K562 (cell line): Measurements from ENCODE around the gene HEXD. TPM values are rescaled to one million over a fixed set of nuclear protein-coding genes. Genes with fewer than 3 reads are reported as not detected.

ENCODE experiments used
- FOSL1 ChIP-seq: fragments of 200-800 bp; sonication (Bioruptor generic); conservative IDR thresholded peaks from 2 replicates; pipeline ENCODE4 v1.6.1; 2016; ENCODE audit warnings: missing genetic modification characterization, missing compliant biosample characterization
- GABPB1 ChIP-seq: sonication (generic); formaldehyde crosslinking; IDR thresholded peaks from 2 replicates; pipeline ENCODE4 v1.8.0; 2022; ENCODE audit warnings: mild to moderate bottlenecking, missing genetic modification reagents
- HDAC8 ChIP-seq: fragments of 450-650 bp; IDR thresholded peaks from 2 replicates; pipeline ENCODE4 v1.6.1; 2016; ENCODE audit warnings: mild to moderate bottlenecking, missing genetic modification characterization, moderate library complexity, missing compliant biosample characterization
- ILF3 ChIP-seq: fragments of 450-650 bp; IDR thresholded peaks from 2 replicates; pipeline ENCODE4 v1.6.1; 2018; ENCODE audit warnings: antibody characterized with exemption, mild to moderate bottlenecking, moderate library complexity, borderline replicate concordance
- MCM7 ChIP-seq, 2 experiments: fragments of 450-650 bp; IDR thresholded peaks; 2 replicates each; pipeline ENCODE4 v1.6.1; 2016 to 2018
- MEIS2 ChIP-seq: fragments of 450-650 bp; IDR thresholded peaks from 2 replicates; pipeline ENCODE4 v1.6.1; 2014; ENCODE audit warnings: mild to moderate bottlenecking; ENCODE audit not compliant: partially characterized antibody
- NEUROD1 ChIP-seq: fragments of 150-350 bp; IDR thresholded peaks from 2 replicates; pipeline ENCODE4 v1.6.1; 2014; ENCODE audit warnings: borderline replicate concordance, low read length, low read depth; ENCODE audit not compliant: partially characterized antibody
- NFATC3 ChIP-seq: fragments of 450-650 bp; IDR thresholded peaks from 2 replicates; pipeline ENCODE4 v1.6.1; 2017; ENCODE audit warnings: mild to moderate bottlenecking
- NFIX ChIP-seq: fragments of 250-450 bp; sonication (Bioruptor Pico); IDR thresholded peaks from 2 replicates; pipeline ENCODE4 v1.4.0; 2020; ENCODE audit warnings: low read depth, mild to moderate bottlenecking, moderate library complexity
- NFRKB ChIP-seq: fragments of 450-650 bp; IDR thresholded peaks from 2 replicates; pipeline ENCODE4 v1.6.1; 2016; ENCODE audit warnings: low read depth
- TAF7 ChIP-seq: fragments of 450-650 bp; IDR thresholded peaks from 2 replicates; pipeline ENCODE4 v1.6.1; 2016; ENCODE audit warnings: missing genetic modification characterization, missing compliant biosample characterization
- ZNF639 ChIP-seq, 2 experiments: fragments of 200-800 bp in 1 of 2; sonication (Bioruptor generic) in 1 of 2; sonication (generic) in 1 of 2; formaldehyde crosslinking in 1 of 2; IDR thresholded peaks in 1 of 2; conservative IDR thresholded peaks in 1 of 2; 2 replicates each; pipeline versions ENCODE4 v1.5.0 to v1.6.1; 2016 to 2020; ENCODE audit warnings: missing compliant biosample characterization in 1 of 2, missing genetic modification characterization in 1 of 2, missing genetic modification reagents in 1 of 2
- polyA plus RNA-seq, 8 experiments: library from polyadenylated mRNA; depleted of rRNA in 4 of 8; stranded (reverse) in 5 of 8; unstranded in 3 of 8; fragments of >200 nt; fragmentation: Nextera tagmentation in 2 of 8; fragmentation: Illumina TruSeq in 1 of 8; extraction: Ambion mirVana in 2 of 8; extraction: Trizol in 1 of 8; gene quantifications; 2 replicates each; pipeline versions ENCODE4 v1.2.1 to v1.2.3, GENCODE V29; 2011 to 2014; ENCODE audit warnings: inconsistent platforms in 1 of 8, missing spikeins in 1 of 8
- total RNA-seq, 7 experiments: library from RNA; depleted of rRNA in 6 of 7; stranded (reverse); fragments of >200 nt in 6 of 7; fragmentation: Illumina TruSeq in 2 of 7; extraction: Trizol in 2 of 7; gene quantifications; 2 replicates each; pipeline versions ENCODE4 v1.2.1 to v1.2.3, GENCODE V29; 2011 to 2021; ENCODE audit warnings: low replicate concordance in 1 of 7
- TF ChIP-seq, protein P1 (sequence below): IDR thresholded peaks from 3 replicates; pipeline ENCODE4 v1.6.1; 2011; ENCODE audit warnings: borderline replicate concordance, mild to moderate bottlenecking, moderate library complexity; ENCODE audit not compliant: insufficient read length; ENCODE audit errors: extremely low read depth
- TF ChIP-seq, protein P2 (sequence below): fragments of 450-650 bp; IDR thresholded peaks from 2 replicates; pipeline ENCODE4 v1.6.1; 2018; ENCODE audit not compliant: partially characterized antibody
- TF ChIP-seq, protein P3 (sequence below), 2 experiments: fragments of 150-350 bp in 1 of 2; IDR thresholded peaks; 2 replicates each; pipeline ENCODE4 v1.6.1; 2012 to 2016; ENCODE audit warnings: low read depth in 2 of 2, low read length in 2 of 2, mild to moderate bottlenecking in 1 of 2, moderate library complexity in 1 of 2

HEXD gene
- total and polyA plus RNA-seq, 9 of the 15 experiments (the other 6 are each of a cell fraction or from before 2014, with no cell fraction given): 1.0 to 25.3 (median 10.0) TPM

DNA sequence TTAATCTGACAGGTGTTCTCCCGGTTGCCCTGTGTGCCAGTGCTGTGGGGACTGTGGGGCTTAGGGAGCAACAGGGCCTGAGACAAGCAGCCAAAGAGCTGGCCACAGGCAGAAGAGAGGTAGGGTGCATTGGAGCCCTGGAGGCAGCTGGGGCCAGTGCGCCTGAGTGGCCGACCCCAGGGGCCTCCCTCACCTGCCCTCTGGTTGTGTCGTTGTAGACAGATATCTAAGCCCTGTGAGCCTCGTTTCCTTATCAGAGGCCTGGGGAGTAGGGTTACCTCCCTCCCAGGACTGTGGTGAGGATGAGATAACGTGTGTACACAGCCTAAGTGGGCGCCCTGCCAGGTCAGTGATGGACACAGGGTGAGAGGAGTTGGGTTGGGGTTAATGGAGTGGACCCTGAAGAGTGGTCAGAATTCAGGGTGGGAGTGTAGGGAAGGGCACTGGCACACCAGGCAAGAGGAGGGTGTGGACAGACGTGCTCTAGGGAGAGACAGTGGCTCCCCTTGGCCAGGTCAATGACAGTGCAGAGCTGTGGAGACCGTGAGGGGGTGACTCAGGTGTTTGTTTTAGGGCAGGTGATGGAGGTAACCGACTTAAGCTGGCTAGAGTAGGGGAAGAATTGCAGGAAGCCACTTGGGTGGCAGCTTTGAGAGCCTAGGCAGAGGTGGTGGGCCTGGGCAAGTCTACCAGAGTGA, 43.8 kb downstream of the HEXD start (continued):
- TF ChIP-seq, protein P1, sequence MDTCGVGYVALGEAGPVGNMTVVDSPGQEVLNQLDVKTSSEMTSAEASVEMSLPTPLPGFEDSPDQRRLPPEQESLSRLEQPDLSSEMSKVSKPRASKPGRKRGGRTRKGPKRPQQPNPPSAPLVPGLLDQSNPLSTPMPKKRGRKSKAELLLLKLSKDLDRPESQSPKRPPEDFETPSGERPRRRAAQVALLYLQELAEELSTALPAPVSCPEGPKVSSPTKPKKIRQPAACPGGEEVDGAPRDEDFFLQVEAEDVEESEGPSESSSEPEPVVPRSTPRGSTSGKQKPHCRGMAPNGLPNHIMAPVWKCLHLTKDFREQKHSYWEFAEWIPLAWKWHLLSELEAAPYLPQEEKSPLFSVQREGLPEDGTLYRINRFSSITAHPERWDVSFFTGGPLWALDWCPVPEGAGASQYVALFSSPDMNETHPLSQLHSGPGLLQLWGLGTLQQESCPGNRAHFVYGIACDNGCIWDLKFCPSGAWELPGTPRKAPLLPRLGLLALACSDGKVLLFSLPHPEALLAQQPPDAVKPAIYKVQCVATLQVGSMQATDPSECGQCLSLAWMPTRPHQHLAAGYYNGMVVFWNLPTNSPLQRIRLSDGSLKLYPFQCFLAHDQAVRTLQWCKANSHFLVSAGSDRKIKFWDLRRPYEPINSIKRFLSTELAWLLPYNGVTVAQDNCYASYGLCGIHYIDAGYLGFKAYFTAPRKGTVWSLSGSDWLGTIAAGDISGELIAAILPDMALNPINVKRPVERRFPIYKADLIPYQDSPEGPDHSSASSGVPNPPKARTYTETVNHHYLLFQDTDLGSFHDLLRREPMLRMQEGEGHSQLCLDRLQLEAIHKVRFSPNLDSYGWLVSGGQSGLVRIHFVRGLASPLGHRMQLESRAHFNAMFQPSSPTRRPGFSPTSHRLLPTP: no peak
- TF ChIP-seq, protein P2, sequence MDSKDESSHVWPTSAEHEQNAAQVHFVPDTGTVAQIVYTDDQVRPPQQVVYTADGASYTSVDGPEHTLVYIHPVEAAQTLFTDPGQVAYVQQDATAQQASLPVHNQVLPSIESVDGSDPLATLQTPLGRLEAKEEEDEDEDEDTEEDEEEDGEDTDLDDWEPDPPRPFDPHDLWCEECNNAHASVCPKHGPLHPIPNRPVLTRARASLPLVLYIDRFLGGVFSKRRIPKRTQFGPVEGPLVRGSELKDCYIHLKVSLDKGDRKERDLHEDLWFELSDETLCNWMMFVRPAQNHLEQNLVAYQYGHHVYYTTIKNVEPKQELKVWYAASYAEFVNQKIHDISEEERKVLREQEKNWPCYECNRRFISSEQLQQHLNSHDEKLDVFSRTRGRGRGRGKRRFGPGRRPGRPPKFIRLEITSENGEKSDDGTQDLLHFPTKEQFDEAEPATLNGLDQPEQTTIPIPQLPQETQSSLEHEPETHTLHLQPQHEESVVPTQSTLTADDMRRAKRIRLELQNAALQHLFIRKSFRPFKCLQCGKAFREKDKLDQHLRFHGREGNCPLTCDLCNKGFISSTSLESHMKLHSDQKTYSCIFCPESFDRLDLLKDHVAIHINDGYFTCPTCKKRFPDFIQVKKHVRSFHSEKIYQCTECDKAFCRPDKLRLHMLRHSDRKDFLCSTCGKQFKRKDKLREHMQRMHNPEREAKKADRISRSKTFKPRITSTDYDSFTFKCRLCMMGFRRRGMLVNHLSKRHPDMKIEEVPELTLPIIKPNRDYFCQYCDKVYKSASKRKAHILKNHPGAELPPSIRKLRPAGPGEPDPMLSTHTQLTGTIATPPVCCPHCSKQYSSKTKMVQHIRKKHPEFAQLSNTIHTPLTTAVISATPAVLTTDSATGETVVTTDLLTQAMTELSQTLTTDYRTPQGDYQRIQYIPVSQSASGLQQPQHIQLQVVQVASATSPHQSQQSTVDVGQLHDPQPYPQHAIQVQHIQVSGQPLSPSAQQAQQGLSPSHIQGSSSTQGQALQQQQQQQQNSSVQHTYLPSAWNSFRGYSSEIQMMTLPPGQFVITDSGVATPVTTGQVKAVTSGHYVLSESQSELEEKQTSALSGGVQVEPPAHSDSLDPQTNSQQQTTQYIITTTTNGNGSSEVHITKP: no peak
- TF ChIP-seq NFATC3 (no peak), ILF3 (peak; percentile 89; the same call in 1 of the 2 replicates), NFIX (CRISPR knock-in tag) (peak; percentile 41; the same call in 1 of the 2 replicates), GABPB1 (no peak), MEIS2 (peak; percentile 92), FOSL1 (tag) (peak; percentile 72), MCM7 (IDR thresholded peaks at IDR 0.05) (no peak), NEUROD1 (peak; percentile 91), NFRKB (peak; percentile 54), ZNF639 (CRISPR knock-in tag; conservative IDR thresholded peaks at IDR 0.05 in 1 of 2, IDR thresholded peaks at IDR 0.05 in 1 of 2) (peak in 1 of 2 experiments; percentile 85; a peak in 2 of 4 replicates), HDAC8 (tag) (peak; percentile 60; the same call in 1 of the 2 replicates), TAF7 (tag) (no peak)
- TF ChIP-seq, protein P3, sequence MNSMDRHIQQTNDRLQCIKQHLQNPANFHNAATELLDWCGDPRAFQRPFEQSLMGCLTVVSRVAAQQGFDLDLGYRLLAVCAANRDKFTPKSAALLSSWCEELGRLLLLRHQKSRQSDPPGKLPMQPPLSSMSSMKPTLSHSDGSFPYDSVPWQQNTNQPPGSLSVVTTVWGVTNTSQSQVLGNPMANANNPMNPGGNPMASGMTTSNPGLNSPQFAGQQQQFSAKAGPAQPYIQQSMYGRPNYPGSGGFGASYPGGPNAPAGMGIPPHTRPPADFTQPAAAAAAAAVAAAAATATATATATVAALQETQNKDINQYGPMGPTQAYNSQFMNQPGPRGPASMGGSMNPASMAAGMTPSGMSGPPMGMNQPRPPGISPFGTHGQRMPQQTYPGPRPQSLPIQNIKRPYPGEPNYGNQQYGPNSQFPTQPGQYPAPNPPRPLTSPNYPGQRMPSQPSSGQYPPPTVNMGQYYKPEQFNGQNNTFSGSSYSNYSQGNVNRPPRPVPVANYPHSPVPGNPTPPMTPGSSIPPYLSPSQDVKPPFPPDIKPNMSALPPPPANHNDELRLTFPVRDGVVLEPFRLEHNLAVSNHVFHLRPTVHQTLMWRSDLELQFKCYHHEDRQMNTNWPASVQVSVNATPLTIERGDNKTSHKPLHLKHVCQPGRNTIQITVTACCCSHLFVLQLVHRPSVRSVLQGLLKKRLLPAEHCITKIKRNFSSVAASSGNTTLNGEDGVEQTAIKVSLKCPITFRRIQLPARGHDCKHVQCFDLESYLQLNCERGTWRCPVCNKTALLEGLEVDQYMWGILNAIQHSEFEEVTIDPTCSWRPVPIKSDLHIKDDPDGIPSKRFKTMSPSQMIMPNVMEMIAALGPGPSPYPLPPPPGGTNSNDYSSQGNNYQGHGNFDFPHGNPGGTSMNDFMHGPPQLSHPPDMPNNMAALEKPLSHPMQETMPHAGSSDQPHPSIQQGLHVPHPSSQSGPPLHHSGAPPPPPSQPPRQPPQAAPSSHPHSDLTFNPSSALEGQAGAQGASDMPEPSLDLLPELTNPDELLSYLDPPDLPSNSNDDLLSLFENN (IDR thresholded peaks at IDR 0.05; ENCODE audit: low read depth in 2 of 2, low read length in 2 of 2): peak in 1 of 2 experiments; percentile 96; a peak in 2 of 4 replicates
